ENCODE measurements around the gene BMPR1B. TPM values are rescaled to one million over a fixed set of nuclear protein-coding genes. Genes with fewer than 3 reads are reported as not detected.

Gene BMPR1B
- total and polyA plus RNA-seq, 2 of the 8 experiments (the other 6 are each of a cell fraction or from before 2014, with no cell fraction given): 0.14 to 1.1 TPM

DNA sequence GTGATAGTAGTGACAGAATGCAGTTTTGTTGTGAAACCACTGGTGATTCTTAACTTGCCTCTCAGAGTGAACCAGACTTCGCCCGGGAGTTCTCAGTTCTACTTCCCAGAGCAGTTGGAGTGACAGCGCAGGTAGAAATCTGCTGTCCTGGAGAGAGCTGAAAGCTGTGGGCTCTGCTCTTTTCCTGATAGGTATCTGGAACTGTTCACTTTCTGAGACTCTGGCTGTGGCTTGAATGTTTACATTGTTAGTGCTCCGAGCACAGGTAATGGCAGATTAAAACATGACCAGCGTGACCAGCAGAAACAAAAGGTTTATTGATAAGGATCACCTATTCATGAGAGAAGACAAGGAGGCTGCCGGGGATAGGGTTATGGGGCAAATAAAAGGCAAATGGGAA lies 360.7 kb downstream of the BMPR1B start:
- Histone ChIP-seq H3K4me3 (ENCODE audit: extremely low read depth in 1 of 4, insufficient read depth in 2 of 4, low read depth in 3 of 4, low read length in 4 of 4) (no peak overlapping the region), H3K27me3 (replicated peaks in 1 of 4; ENCODE audit: control insufficient read depth in 3 of 4, extremely low read depth in 1 of 4, insufficient read depth in 3 of 4, low read length in 3 of 4) (no peaks in the 10 kb centered on the region), H3K9me3 (ENCODE audit: insufficient read depth in 2 of 2, low read depth in 1 of 2, low read length in 1 of 2) (no peaks in the 10 kb centered on the region), H2AK5ac (ENCODE audit: low read depth, low read length) (no peak overlapping the region), H3K23ac (ENCODE audit: insufficient read length) (no peak overlapping the region), H4K20me1 (replicated peaks in 1 of 2; ENCODE audit: control insufficient read depth in 1 of 2, insufficient read depth in 2 of 2, low read length in 2 of 2) (no peaks in the 10 kb centered on the region), H3K56ac (replicated peaks; ENCODE audit: insufficient read length, low read depth, low read length) (no peak overlapping the region), H3K4ac (replicated peaks; ENCODE audit: insufficient read length, low read depth, low read length) (no peak overlapping the region), H4K8ac (ENCODE audit: extremely low read depth, insufficient read depth, low read length) (no peak overlapping the region), H3K79me2 (ENCODE audit: control insufficient read depth in 1 of 2, insufficient read depth in 2 of 2, low read length in 2 of 2) (no peaks in the 10 kb centered on the region), H4K5ac (ENCODE audit: insufficient read length, low read depth, low read length) (no peak overlapping the region), H2BK12ac (ENCODE audit: low read depth, low read length) (no peak overlapping the region), H2BK15ac (ENCODE audit: low read length) (no peak overlapping the region), H2AFZ (ENCODE audit: low read length) (no peak overlapping the region), H3K27ac (ENCODE audit: low read depth, low read length) (no peak overlapping the region), H3K36me3 (ENCODE audit: control insufficient read depth in 2 of 4, insufficient read depth in 4 of 4, low read length in 3 of 4) (no peaks in the 10 kb centered on the region), H3K14ac (ENCODE audit: insufficient read length) (no peak overlapping the region), H3K23me2 (ENCODE audit: low read depth, low read length) (no peaks in the 10 kb centered on the region), H3K79me1 (ENCODE audit: low read depth, low read length) (no peaks in the 10 kb centered on the region), H3K4me1 (replicated peaks in 1 of 4; ENCODE audit: control insufficient read depth in 3 of 4, insufficient read depth in 4 of 4, low read length in 3 of 4) (no peaks in the 10 kb centered on the region), H4K91ac (replicated peaks; ENCODE audit: insufficient read length, low read length) (no peak overlapping the region), H2BK20ac (ENCODE audit: low read length) (no peak overlapping the region), H3K9ac (replicated peaks in 1 of 4; ENCODE audit: extremely low read depth in 1 of 4, low read depth in 3 of 4, low read length in 3 of 4) (no peak overlapping the region), H2BK120ac (replicated peaks; ENCODE audit: low read depth, low read length) (no peak overlapping the region), H3K4me2 (ENCODE audit: insufficient read depth in 1 of 2, low read depth in 2 of 2, low read length in 2 of 2) (no peak overlapping the region), H2BK5ac (ENCODE audit: low read depth, low read length) (no peak overlapping the region), H3K18ac (ENCODE audit: extremely low read depth, low read length) (no peak overlapping the region)
- ChIA-PET CTCF (ENCODE audit: partially characterized antibody) (interaction anchor here (0.6 to 1.2 kb wide), 4 partner anchors 87 to 528 kb away, joined by 3 to 4 read pairs (median 3); no protein-coding TSS in a partner anchor), POLR2A (ENCODE audit: partially characterized antibody) (interaction anchor here (0.5 kb wide), 1 partner anchor 104 kb away, joined by 3 read pairs; no protein-coding TSS in a partner anchor)
- DNase-seq (ENCODE audit: low read depth in 1 of 2, low spot score in 2 of 2) (no peak), FAIRE-seq (no peak)
- 87% methylated on average over 6 of the region's 6 CpGs; no CpG with 5 or more reads in 1 of the 2 experiments for WGBS, 2 experiments (ENCODE audit: extremely low coverage in 1 of 2, insufficient coverage in 1 of 2, insufficient read length in 1 of 2, insufficient replicate concordance in 2 of 2, low coverage in 1 of 2, low lambda C conversion rate in 2 of 2, missing lambda C conversion rate in 1 of 2)
- TF ChIP-seq NRF1 (IDR thresholded peaks at IDR 0.05; ENCODE audit: low read depth, low read length) (no peak), CTBP2 (IDR thresholded peaks at IDR 0.05; ENCODE audit: borderline replicate concordance, insufficient read depth, insufficient read length, low read length) (no peak), ASH2L (IDR thresholded peaks at IDR 0.05; ENCODE audit: low read length) (no peak), ZNF274 (IDR thresholded peaks at IDR 0.05; ENCODE audit: borderline replicate concordance, extremely low read depth, low read length) (no peak), ATF3 (IDR thresholded peaks at IDR 0.05; ENCODE audit: insufficient read depth, low read depth, low read length) (no peak)

Measured in H1 (cell line).